Activated T-cell treated with anti-CD3 and anti-CD28 coated beads, Interleukin-2, amount 50 U/mL, for 24 hours (primary cell): ENCODE measurements around the gene VASH1.

ENCODE experiments used
- DNase-seq: peaks from one replicate; pipeline ENCODE4 v3.0.0-alpha.2; 2020
- H3K27ac Mint-ChIP-seq: 2 replicates; pipeline ENCODE4 v1.8.0; 2020; ENCODE audit warnings: mild to moderate bottlenecking, mixed read lengths
- H3K27me3 Mint-ChIP-seq: 2 replicates; pipeline ENCODE4 v1.8.0; 2020; ENCODE audit warnings: mixed read lengths
- H3K36me3 Mint-ChIP-seq: 2 replicates; pipeline ENCODE4 v1.8.0; 2020; ENCODE audit warnings: low read depth, mixed read lengths
- H3K4me1 Mint-ChIP-seq: 2 replicates; pipeline ENCODE4 v1.8.0; 2020; ENCODE audit warnings: low read depth, mixed read lengths
- H3K4me3 Mint-ChIP-seq: 2 replicates; pipeline ENCODE4 v1.8.0; 2020; ENCODE audit warnings: mild to moderate bottlenecking, moderate library complexity, mixed read lengths
- H3K9me3 Mint-ChIP-seq: 2 replicates; pipeline ENCODE4 v1.8.0; 2020; ENCODE audit warnings: mixed read lengths

VASH1 gene

DNA sequence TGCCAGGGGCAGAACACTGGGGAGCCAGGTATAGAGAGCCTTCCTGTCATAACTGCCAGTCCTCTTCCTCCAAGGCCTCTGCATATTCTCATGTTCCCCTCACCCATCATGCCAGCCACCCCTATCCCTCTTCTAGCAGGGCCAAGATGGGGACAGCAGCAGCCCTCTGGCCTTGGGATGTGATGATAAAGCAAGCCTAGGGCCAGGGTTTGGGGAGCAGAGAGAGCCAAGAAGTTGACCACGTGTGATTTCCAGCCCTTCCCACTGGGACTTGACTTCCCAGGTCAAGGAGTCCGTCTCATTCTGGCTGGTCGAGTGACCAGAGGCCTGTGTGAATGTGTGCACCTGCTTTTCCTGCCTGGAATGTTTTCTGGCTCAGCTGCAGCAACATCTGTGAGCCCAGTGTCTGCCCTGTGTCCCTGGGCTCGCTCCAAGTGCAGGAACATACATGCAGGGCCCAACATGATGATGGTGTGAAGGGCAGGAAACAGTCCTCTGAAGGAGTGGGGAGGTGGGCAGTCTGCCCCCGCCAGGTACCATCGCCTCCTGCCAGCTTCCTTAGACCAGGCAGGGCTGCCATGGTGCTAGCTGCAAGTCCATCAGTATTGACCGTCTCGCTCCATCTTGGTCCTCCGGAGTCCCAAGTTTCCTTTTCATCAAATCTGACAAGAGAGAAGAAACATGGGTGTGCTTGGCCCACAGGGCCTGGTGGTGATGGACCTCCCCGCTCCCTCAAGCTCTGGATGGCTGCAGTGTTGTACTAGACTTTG is 21.0 kb downstream of the VASH1 start:
- Mint-ChIP-seq H3K4me1 (peaks cover 37% of the 10 kb centered on the region), H3K9me3 (no peaks in the 10 kb centered on the region), H3K27me3 (no peaks in the 10 kb centered on the region), H3K36me3 (peaks cover 71% of the 10 kb centered on the region), H3K27ac (peak overlapping the region; percentile 88), H3K4me3 (no peak overlapping the region)
- DNase-seq = no peak

DNA sequence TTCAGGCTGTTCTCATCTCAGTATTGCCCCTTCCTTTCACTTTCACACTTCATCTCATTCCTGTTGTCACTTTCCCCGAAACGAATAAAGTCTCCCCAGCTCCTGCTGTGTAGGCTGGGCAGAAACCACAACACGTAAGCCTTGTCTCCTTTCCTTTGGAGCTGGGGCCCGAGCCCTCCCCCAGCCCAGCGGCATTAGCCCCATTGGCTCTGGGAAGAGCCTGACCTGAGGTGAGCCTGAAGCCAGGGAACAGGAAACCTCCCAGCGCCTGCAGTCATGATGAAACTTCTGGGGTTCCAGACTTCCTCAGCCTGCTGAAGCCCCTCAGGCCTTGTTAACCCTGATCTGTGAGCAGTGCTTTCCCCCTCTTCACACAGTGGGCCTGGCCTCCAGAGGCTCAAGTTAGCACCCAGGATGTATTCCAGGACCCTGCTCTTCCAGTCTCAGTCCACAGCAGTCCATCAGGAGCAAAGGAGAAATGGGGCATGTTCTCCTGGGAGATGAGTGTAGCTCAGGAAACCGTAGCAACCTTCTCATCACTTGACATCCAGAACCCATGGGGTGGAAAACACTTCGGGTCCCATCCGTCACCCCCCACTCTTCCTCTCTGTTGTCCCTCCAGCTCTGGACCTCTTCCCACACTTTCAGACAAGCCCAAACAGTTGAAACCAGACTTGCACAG is 21.8 kb downstream of the VASH1 start:
- Mint-ChIP-seq H3K27ac (peak overlapping the region; percentile 88), H3K4me1 (peaks cover 37% of the 10 kb centered on the region), H3K36me3 (peaks cover 79% of the 10 kb centered on the region), H3K27me3 (no peaks in the 10 kb centered on the region), H3K9me3 (no peaks in the 10 kb centered on the region), H3K4me3 (no peak overlapping the region)
- DNase-seq = no peak

GRCh38 chr14:76784266-76784874 is 23.1 kb downstream of the VASH1 start:
- H3K27ac Mint-ChIP-seq = peak overlapping the region; percentile 88
- H3K36me3 Mint-ChIP-seq = peaks cover 88% of the 10 kb centered on the region
- no peak overlapping the region for H3K4me3 Mint-ChIP-seq
- no peaks in the 10 kb centered on the region for H3K9me3 Mint-ChIP-seq
- peaks cover 37% of the 10 kb centered on the region for H3K4me1 Mint-ChIP-seq
- DNase-seq = no peak
- no peaks in the 10 kb centered on the region for H3K27me3 Mint-ChIP-seq

DNA sequence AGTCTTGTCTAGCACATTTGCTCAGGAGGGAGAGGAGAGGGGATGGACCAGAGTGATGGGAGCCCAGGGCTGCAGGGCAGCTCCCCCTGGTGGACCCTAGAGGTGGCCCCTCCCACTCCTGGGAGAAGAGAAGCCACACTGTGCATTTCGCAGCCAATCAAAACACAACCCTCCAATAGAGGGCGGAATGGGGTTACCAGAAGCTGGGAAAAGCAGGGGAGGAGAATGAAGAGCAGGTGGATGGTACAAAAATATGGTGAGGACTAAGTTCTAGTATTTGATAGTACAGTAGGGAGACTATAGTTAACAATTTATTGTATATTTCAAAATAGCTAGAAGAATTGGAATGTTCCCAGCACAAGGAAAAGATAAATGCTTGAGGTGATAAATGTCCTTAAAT is 23.6 kb downstream of the VASH1 start:
- no peaks in the 10 kb centered on the region for H3K27me3 Mint-ChIP-seq
- no peaks in the 10 kb centered on the region for H3K9me3 Mint-ChIP-seq
- no peak overlapping the region for H3K27ac Mint-ChIP-seq
- DNase-seq = peak; percentile 66
- H3K36me3 Mint-ChIP-seq = peaks cover 87% of the 10 kb centered on the region
- peaks cover 37% of the 10 kb centered on the region for H3K4me1 Mint-ChIP-seq
- H3K4me3 Mint-ChIP-seq = no peak overlapping the region

DNA sequence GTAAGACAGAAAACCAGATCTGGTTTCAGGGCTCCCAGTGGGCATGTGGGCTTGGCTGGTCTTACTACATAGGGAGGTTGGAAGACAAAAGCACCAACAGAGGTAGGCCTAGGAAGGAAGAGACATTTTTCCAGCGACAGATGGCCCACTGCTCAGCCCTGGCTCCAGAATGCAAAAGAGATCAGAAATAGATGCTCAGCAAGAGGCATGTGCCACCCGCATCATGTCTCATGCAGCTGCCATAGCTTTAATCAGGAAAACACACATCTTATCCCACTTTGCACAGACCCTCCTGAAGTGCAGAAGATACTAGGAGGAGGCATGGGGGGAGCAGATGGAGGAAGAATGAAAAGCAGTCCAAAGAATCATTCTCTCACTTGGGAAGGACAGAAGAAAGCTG is 25.3 kb downstream of the VASH1 start:
- no peak overlapping the region for H3K27ac Mint-ChIP-seq
- peaks cover 96% of the 10 kb centered on the region for H3K36me3 Mint-ChIP-seq

GRCh38 chr14:76792422-76792821 is 31.2 kb downstream of the VASH1 start:
- Mint-ChIP-seq H3K36me3 (peaks cover 85% of the 10 kb centered on the region), H3K27me3 (no peaks in the 10 kb centered on the region), H3K27ac (no peak overlapping the region), H3K4me1 (peaks cover 6% of the 10 kb centered on the region), H3K4me3 (no peak overlapping the region), H3K9me3 (no peaks in the 10 kb centered on the region)
- no peak for DNase-seq

More for the DNA sequence above, 25.3 kb downstream of the VASH1 start:
- no peak for DNase-seq
- Mint-ChIP-seq H3K27me3 (no peaks in the 10 kb centered on the region), H3K4me3 (no peak overlapping the region), H3K4me1 (peaks cover 33% of the 10 kb centered on the region), H3K9me3 (no peaks in the 10 kb centered on the region)

- Mint-ChIP-seq H3K27me3 (no peaks in the 10 kb centered on the region), H3K4me1 (peaks cover 6% of the 10 kb centered on the region)
Measured at GRCh38 chr14:76793324-76793723, 32.1 kb downstream of the VASH1 start.

GRCh38 chr14:76793956-76794355 is 32.7 kb downstream of the VASH1 start:
- Mint-ChIP-seq H3K36me3 (peaks cover 85% of the 10 kb centered on the region), H3K27ac (no peak overlapping the region), H3K4me3 (no peak overlapping the region), H3K4me1 (peaks cover 6% of the 10 kb centered on the region), H3K27me3 (no peaks in the 10 kb centered on the region), H3K9me3 (no peaks in the 10 kb centered on the region)
- DNase-seq = no peak

More at GRCh38 chr14:76793324-76793723, 32.1 kb downstream of the VASH1 start:
- Mint-ChIP-seq H3K9me3 (no peaks in the 10 kb centered on the region), H3K4me3 (no peak overlapping the region), H3K27ac (no peak overlapping the region), H3K36me3 (peaks cover 85% of the 10 kb centered on the region)
- no peak for DNase-seq

- Mint-ChIP-seq H3K4me1 (peaks cover 32% of the 10 kb centered on the region), H3K27me3 (no peaks in the 10 kb centered on the region), H3K4me3 (no peak overlapping the region), H3K36me3 (peaks cover 79% of the 10 kb centered on the region), H3K9me3 (no peaks in the 10 kb centered on the region), H3K27ac (no peak overlapping the region)
- no peak for DNase-seq
Measured at GRCh38 chr14:76806446-76806845, 45.2 kb downstream of the VASH1 start.

GRCh38 chr14:76808011-76808410 is 46.7 kb downstream of the VASH1 start:
- Mint-ChIP-seq H3K27ac (no peak overlapping the region), H3K9me3 (no peaks in the 10 kb centered on the region), H3K4me1 (peaks cover 33% of the 10 kb centered on the region), H3K4me3 (no peak overlapping the region), H3K27me3 (no peaks in the 10 kb centered on the region), H3K36me3 (peaks cover 71% of the 10 kb centered on the region)
- no peak for DNase-seq

- DNase-seq = no peak
Measured at GRCh38 chr14:76808990-76809389, 47.7 kb downstream of the VASH1 start.

DNA sequence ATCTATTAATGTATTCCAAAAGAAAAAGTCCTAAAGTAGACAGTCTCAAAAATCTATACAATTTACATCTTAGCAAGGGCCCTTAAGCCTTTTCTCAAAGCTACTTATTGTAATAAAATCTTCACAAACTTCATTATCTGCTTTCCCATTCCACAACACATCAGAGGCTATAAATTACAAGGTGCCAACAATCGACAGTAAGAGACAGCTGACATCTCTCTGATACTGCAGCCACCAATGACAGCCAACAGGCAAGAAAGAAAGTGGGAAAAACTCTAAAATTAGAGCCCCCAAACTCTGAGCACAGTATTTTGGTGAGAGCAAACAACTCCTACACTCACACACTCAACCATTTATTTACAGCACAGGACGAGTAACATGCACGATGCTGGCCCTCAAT is 49.3 kb downstream of the VASH1 start:
- H3K36me3 Mint-ChIP-seq = peaks cover 48% of the 10 kb centered on the region

More at GRCh38 chr14:76808990-76809389, 47.7 kb downstream of the VASH1 start:
- Mint-ChIP-seq H3K4me3 (no peak overlapping the region), H3K27ac (no peak overlapping the region), H3K9me3 (no peaks in the 10 kb centered on the region), H3K36me3 (peaks cover 61% of the 10 kb centered on the region), H3K27me3 (no peaks in the 10 kb centered on the region), H3K4me1 (peaks cover 32% of the 10 kb centered on the region)

GRCh38 chr14:76810953-76811400 is 49.7 kb downstream of the VASH1 start:
- H3K27me3 Mint-ChIP-seq = no peaks in the 10 kb centered on the region
- peak overlapping the region; percentile 82 for H3K27ac Mint-ChIP-seq
- peak overlapping the region; percentile 90 for H3K4me3 Mint-ChIP-seq
- DNase-seq = no peak
- H3K36me3 Mint-ChIP-seq = peaks cover 43% of the 10 kb centered on the region
- peaks cover 32% of the 10 kb centered on the region for H3K4me1 Mint-ChIP-seq
- H3K9me3 Mint-ChIP-seq = no peaks in the 10 kb centered on the region

More for the DNA sequence above, 49.3 kb downstream of the VASH1 start:
- no peaks in the 10 kb centered on the region for H3K9me3 Mint-ChIP-seq
- no peak for DNase-seq
- no peaks in the 10 kb centered on the region for H3K27me3 Mint-ChIP-seq
- peaks cover 32% of the 10 kb centered on the region for H3K4me1 Mint-ChIP-seq
- H3K4me3 Mint-ChIP-seq = peak overlapping the region; percentile 90
- H3K27ac Mint-ChIP-seq = peak overlapping the region; percentile 82

DNA sequence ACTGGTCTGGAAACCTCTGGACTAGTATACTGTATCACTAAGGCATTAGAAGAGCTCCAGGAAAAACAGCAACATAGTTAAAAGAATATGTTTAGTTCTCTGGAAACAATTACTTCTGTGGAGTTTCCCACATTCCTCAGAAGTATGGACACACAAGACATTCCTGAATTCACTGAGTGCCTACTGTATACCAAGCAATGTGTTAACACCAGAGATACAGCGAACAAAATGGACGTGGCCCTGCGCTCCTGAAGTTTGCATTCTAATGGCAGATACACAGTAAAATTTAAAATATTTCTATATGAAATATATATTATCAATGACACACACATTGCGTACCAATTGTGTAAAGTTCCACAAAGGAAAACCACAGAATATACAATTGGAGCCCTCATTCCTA is 50.3 kb downstream of the VASH1 start:
- H3K27ac Mint-ChIP-seq = peak overlapping the region; percentile 89
- no peaks in the 10 kb centered on the region for H3K9me3 Mint-ChIP-seq

GRCh38 chr14:76812093-76812421 is 50.8 kb downstream of the VASH1 start:
- Mint-ChIP-seq H3K4me1 (peaks cover 32% of the 10 kb centered on the region), H3K9me3 (no peaks in the 10 kb centered on the region), H3K36me3 (peaks cover 32% of the 10 kb centered on the region), H3K4me3 (peak overlapping the region; percentile 90), H3K27ac (peak overlapping the region; percentile 89), H3K27me3 (no peaks in the 10 kb centered on the region)
- no peak for DNase-seq

More for the DNA sequence above, 50.3 kb downstream of the VASH1 start:
- Mint-ChIP-seq H3K4me3 (peak overlapping the region; percentile 90), H3K27me3 (no peaks in the 10 kb centered on the region), H3K4me1 (peaks cover 32% of the 10 kb centered on the region), H3K36me3 (peaks cover 37% of the 10 kb centered on the region)
- DNase-seq = no peak
